Natural killer cell treated with Interleukin-12 subunit alpha and Interleukin-12 subunit beta and Interleukin-15 and Interleukin-18, amount 100 ng/mL, for 72 hours (primary cell): ENCODE results near the gene SC5D. TPM values are rescaled to one million over a fixed set of nuclear protein-coding genes. Genes with fewer than 3 reads are reported as not detected.
A peak's percentile ranks its signal among the peaks of the same experiment; 100 is the strongest.

ENCODE experiments used
- ATAC-seq, 2 donors: fragments of 150-1000 bp; cut with Tn5 transposase in 1 of 2; sonication (Bioruptor Pico), chemical (Tn5 transposase) in 1 of 2; 2 replicates each; pipeline ENCODE4 v1.10.0; 2021
- DNase-seq: peaks from one replicate; pipeline ENCODE4 v3.0.0; 2022; ENCODE audit warnings: low spot score
- H3K27ac Mint-ChIP-seq, 2 donors: 1 replicate in 1 of 2; 2 replicates in 1 of 2; pipeline ENCODE4 v1.8.0; 2022; ENCODE audit warnings: mixed read lengths in 2 of 2, mild to moderate bottlenecking in 1 of 2, moderate library complexity in 1 of 2
- H3K27me3 Mint-ChIP-seq, 2 donors: 1 replicate in 1 of 2; 2 replicates in 1 of 2; pipeline ENCODE4 v1.8.0; 2022; ENCODE audit warnings: mixed read lengths in 2 of 2
- H3K36me3 Mint-ChIP-seq: one replicate; pipeline ENCODE4 v1.8.0; 2022; ENCODE audit warnings: mixed read lengths
- H3K4me1 Mint-ChIP-seq, 2 donors: 1 replicate in 1 of 2; 2 replicates in 1 of 2; pipeline ENCODE4 v1.8.0; 2022; ENCODE audit warnings: low read depth in 2 of 2, mixed read lengths in 2 of 2, mild to moderate bottlenecking in 1 of 2
- H3K4me3 Mint-ChIP-seq: one replicate; pipeline ENCODE4 v1.8.0; 2022; ENCODE audit warnings: mixed read lengths
- H3K9me3 Mint-ChIP-seq: 2 replicates; pipeline ENCODE4 v1.8.0; 2022; ENCODE audit warnings: mixed read lengths
- total RNA-seq, 2 donors: library from RNA; stranded (reverse); gene quantifications; one replicate each; pipeline ENCODE4 v1.2.3, GENCODE V29; 2022

Gene SC5D, protein sequence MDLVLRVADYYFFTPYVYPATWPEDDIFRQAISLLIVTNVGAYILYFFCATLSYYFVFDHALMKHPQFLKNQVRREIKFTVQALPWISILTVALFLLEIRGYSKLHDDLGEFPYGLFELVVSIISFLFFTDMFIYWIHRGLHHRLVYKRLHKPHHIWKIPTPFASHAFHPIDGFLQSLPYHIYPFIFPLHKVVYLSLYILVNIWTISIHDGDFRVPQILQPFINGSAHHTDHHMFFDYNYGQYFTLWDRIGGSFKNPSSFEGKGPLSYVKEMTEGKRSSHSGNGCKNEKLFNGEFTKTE
- 10 to 100 TPM; 19.9 to 24.2 TPM for total RNA-seq

DNA sequence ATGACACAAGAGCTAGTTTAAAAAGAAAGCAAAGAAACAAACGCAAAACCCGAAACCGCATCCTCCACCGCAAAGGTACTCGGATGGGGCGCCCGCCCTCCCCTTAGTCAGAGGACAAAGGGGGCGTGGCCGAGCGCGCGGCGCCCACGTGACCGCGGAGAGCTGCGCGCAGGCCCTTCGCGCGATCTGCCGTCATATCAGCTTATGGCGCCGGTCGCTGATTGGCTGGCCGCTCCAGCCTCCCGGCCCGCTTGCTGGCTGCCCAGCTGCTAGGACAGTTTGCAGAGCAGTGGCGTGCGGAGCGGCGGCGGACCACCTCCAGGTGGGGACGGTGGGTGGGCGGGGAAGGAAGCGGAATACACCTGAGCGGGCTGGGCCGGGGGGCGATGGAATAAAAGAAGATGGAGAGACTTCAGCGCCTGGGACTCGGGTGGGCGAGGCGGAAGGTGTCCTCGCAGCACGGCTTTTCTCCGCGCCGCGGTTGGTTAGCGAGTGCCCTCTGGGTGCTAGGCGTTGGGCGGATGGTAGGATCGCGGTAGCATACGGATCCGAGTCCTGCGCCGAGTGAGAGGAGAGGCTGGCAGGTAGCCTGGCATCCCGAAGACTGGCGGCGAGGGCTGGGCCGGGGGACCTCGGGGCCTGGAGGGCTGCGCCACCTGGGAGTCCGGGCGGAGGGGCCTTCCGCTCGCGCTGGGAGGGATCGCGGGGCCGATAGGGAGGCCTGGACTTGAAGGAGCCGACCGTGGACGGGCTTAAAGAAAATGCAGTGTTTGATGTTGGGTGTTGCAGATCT, at the start of gene SC5D:
Gene SC5D (plus strand): TSS at position 277 of the 793 bp plus-strand sequence. CDS start 10,605 bp downstream, outside the sequence.
- H3K27me3 Mint-ChIP-seq: peaks cover 2 to 4% of the 10 kb centered on the region in 2 donors
- peak within 1 kb of the TSS; percentile 99 for H3K4me3 Mint-ChIP-seq
- ATAC-seq (peak; percentile 97 to 98), DNase-seq (peak; percentile 96)
- H3K9me3 Mint-ChIP-seq: no peaks in the 10 kb centered on the region
- H3K36me3 Mint-ChIP-seq: no peaks in the 10 kb centered on the region
- peak within 1 kb of the TSS; percentile 91 to 100 for H3K27ac Mint-ChIP-seq
- peaks cover 31 to 34% of the 10 kb centered on the region in 2 donors for H3K4me1 Mint-ChIP-seq

GRCh38 chr11:121244884-121245283, 47.7 kb upstream of the SC5D start:
- Mint-ChIP-seq H3K4me3 (no peak overlapping the region), H3K9me3 (no peaks in the 10 kb centered on the region), H3K27ac (no peak overlapping the region), H3K4me1 (no peaks in the 10 kb centered on the region), H3K27me3 (peaks cover 12 to 21% of the 10 kb centered on the region in 2 donors), H3K36me3 (no peaks in the 10 kb centered on the region)
- ATAC-seq: no peak
- DNase-seq: no peak

- no peaks in the 10 kb centered on the region for H3K4me1 Mint-ChIP-seq
- ATAC-seq (peak; percentile 33 to 52), DNase-seq (no peak)
- H3K27ac Mint-ChIP-seq: no peak overlapping the region
- no peaks in the 10 kb centered on the region for H3K36me3 Mint-ChIP-seq
- no peak overlapping the region for H3K4me3 Mint-ChIP-seq
- no peaks in the 10 kb centered on the region for H3K9me3 Mint-ChIP-seq
- H3K27me3 Mint-ChIP-seq: peaks cover 14 to 19% of the 10 kb centered on the region in 2 donors
Observed at GRCh38 chr11:121246021-121246768, 46.4 kb upstream of the SC5D start.

DNA sequence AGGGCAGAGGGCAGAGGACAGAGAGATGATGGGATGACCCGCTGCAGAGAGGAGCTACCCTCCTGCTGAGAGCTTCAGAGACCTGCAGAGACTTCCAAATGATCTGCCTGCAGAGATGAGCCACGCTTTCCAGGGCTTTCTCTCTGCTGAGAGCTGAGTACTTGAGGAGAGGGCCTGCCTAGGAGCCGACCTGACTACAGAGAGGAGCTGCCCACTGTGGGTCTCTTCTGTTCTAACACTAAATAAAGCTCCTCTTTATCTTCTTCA, 45.9 kb upstream of the SC5D start:
- Mint-ChIP-seq H3K4me1 (no peaks in the 10 kb centered on the region), H3K27me3 (peaks cover 14 to 19% of the 10 kb centered on the region in 2 donors), H3K36me3 (no peaks in the 10 kb centered on the region), H3K4me3 (no peak overlapping the region), H3K27ac (no peak overlapping the region), H3K9me3 (no peaks in the 10 kb centered on the region)
- peak in 1 of 2 donors; percentile 50 for ATAC-seq
- DNase-seq: no peak

GRCh38 chr11:121248496-121248895, 44.1 kb upstream of the SC5D start:
- no peak overlapping the region for H3K27ac Mint-ChIP-seq
- DNase-seq (no peak), ATAC-seq (no peak)
- H3K36me3 Mint-ChIP-seq: no peaks in the 10 kb centered on the region
- H3K9me3 Mint-ChIP-seq: no peaks in the 10 kb centered on the region
- no peaks in the 10 kb centered on the region for H3K4me1 Mint-ChIP-seq
- peaks cover 7 to 11% of the 10 kb centered on the region in 2 donors for H3K27me3 Mint-ChIP-seq
- no peak overlapping the region for H3K4me3 Mint-ChIP-seq

GRCh38 chr11:121249039-121249663, 43.4 kb upstream of the SC5D start:
- no peak for DNase-seq
- Mint-ChIP-seq H3K4me1 (no peaks in the 10 kb centered on the region), H3K9me3 (no peaks in the 10 kb centered on the region), H3K27ac (no peak overlapping the region), H3K36me3 (no peaks in the 10 kb centered on the region), H3K27me3 (peaks cover 11 to 13% of the 10 kb centered on the region in 2 donors), H3K4me3 (no peak overlapping the region)
- ATAC-seq: no peak

GRCh38 chr11:121250843-121251242, 41.7 kb upstream of the SC5D start:
- no peak overlapping the region for H3K4me3 Mint-ChIP-seq

GRCh38 chr11:121253951-121254350, 38.6 kb upstream of the SC5D start:
- Mint-ChIP-seq H3K4me1 (no peaks in the 10 kb centered on the region), H3K27ac (no peak overlapping the region), H3K36me3 (no peaks in the 10 kb centered on the region), H3K27me3 (peaks cover 22 to 35% of the 10 kb centered on the region in 2 donors), H3K9me3 (no peaks in the 10 kb centered on the region), H3K4me3 (no peak overlapping the region)
- DNase-seq (no peak), ATAC-seq (no peak)

More at GRCh38 chr11:121250843-121251242, 41.7 kb upstream of the SC5D start:
- no peaks in the 10 kb centered on the region for H3K9me3 Mint-ChIP-seq
- H3K36me3 Mint-ChIP-seq: no peaks in the 10 kb centered on the region
- ATAC-seq (no peak), DNase-seq (no peak)
- no peak overlapping the region for H3K27ac Mint-ChIP-seq
- no peaks in the 10 kb centered on the region for H3K4me1 Mint-ChIP-seq
- peaks cover 16% of the 10 kb centered on the region in 2 donors for H3K27me3 Mint-ChIP-seq

- no peaks in the 10 kb centered on the region for H3K36me3 Mint-ChIP-seq
- ATAC-seq: no peak
- DNase-seq: no peak
- H3K27ac Mint-ChIP-seq: no peak overlapping the region
- H3K27me3 Mint-ChIP-seq: peaks cover 20 to 35% of the 10 kb centered on the region in 2 donors
- no peak overlapping the region for H3K4me3 Mint-ChIP-seq
- no peaks in the 10 kb centered on the region for H3K9me3 Mint-ChIP-seq
- no peaks in the 10 kb centered on the region for H3K4me1 Mint-ChIP-seq
Observed at GRCh38 chr11:121254756-121255155, 37.8 kb upstream of the SC5D start.

GRCh38 chr11:121255473-121256125, 37.0 kb upstream of the SC5D start:
- Mint-ChIP-seq H3K36me3 (no peaks in the 10 kb centered on the region), H3K4me1 (no peaks in the 10 kb centered on the region), H3K27ac (no peak overlapping the region), H3K27me3 (peaks cover 16 to 33% of the 10 kb centered on the region in 2 donors), H3K4me3 (no peak overlapping the region), H3K9me3 (no peaks in the 10 kb centered on the region)
- DNase-seq (no peak), ATAC-seq (no peak)

DNA sequence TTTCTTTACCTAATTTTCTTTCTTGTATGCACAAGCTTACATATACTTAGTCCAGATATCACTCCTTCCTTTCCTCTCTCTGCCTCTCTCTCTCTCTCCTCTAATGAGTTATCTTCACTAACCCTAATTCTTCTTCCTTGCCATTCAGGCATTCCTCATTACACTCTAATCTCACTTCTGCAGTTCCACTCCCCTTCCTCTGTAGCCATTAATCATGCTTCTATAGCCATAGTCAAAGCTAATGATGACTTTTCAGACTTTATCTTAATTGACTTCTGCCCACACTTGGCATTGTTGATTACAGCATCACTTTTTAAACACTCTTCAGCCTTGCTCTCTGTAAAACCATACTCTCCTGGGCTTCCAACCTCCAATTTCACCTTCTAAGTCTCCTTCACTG, 35.3 kb upstream of the SC5D start:
- Mint-ChIP-seq H3K4me3 (no peak overlapping the region), H3K27ac (no peak overlapping the region), H3K36me3 (no peaks in the 10 kb centered on the region), H3K9me3 (no peaks in the 10 kb centered on the region), H3K4me1 (no peaks in the 10 kb centered on the region), H3K27me3 (peaks cover 26 to 49% of the 10 kb centered on the region in 2 donors)
- no peak for ATAC-seq
- no peak for DNase-seq

GRCh38 chr11:121257976-121258375, 34.6 kb upstream of the SC5D start:
- H3K27me3 Mint-ChIP-seq: peaks cover 29 to 56% of the 10 kb centered on the region in 2 donors
- no peak overlapping the region for H3K4me3 Mint-ChIP-seq
- H3K9me3 Mint-ChIP-seq: no peaks in the 10 kb centered on the region
- H3K36me3 Mint-ChIP-seq: peaks cover 3% of the 10 kb centered on the region
- no peak for DNase-seq
- ATAC-seq: no peak
- H3K4me1 Mint-ChIP-seq: no peaks in the 10 kb centered on the region
- no peak overlapping the region for H3K27ac Mint-ChIP-seq

- Mint-ChIP-seq H3K27ac (no peak overlapping the region), H3K4me3 (no peak overlapping the region), H3K27me3 (peaks cover 46 to 74% of the 10 kb centered on the region in 2 donors), H3K36me3 (peaks cover 10% of the 10 kb centered on the region), H3K9me3 (no peaks in the 10 kb centered on the region), H3K4me1 (no peaks in the 10 kb centered on the region)
- ATAC-seq (no peak), DNase-seq (no peak)
Observed at GRCh38 chr11:121265586-121265985, 27.0 kb upstream of the SC5D start.
